ENCODE results near the gene MS4A4A.
"Not testable (repeated sequence)": the region's sequence is repeated elsewhere in the genome, so short reads cannot be mapped to it uniquely, and the experiment has no call there.

Gene MS4A4A

GRCh38 chr11:60280412-60280811 lies at the start of gene MS4A4A:
Gene MS4A4A (plus strand): TSS chr11:60280666. CDS start chr11:60280676, 10 bp downstream.
- DNase-seq (ENCODE audit: low spot score): no peak

- no peak for DNase-seq (ENCODE audit: low spot score)
Measured at GRCh38 chr11:60230681-60231080, 49.8 kb upstream of the MS4A4A start.

DNA sequence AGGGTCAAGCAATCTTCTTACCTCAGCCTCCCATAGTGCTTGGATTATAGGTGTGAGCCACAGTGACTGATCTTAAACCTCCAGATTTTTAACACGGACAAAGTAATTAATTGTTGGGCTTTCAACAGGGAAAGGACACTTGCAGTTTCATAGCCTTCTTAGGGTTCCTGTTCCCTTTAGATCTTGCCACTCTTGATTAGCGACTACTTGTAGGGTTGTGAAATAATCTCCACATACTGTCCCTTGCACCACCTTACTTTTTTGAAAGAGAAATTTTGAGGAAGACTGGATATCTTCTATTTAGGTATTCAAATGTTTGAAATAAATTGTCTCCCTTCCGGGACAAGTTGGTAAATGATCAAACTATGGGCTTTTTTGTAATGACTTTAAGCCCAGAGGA lies 45.1 kb upstream of the MS4A4A start:
- DNase-seq (ENCODE audit: low spot score): no peak

DNA sequence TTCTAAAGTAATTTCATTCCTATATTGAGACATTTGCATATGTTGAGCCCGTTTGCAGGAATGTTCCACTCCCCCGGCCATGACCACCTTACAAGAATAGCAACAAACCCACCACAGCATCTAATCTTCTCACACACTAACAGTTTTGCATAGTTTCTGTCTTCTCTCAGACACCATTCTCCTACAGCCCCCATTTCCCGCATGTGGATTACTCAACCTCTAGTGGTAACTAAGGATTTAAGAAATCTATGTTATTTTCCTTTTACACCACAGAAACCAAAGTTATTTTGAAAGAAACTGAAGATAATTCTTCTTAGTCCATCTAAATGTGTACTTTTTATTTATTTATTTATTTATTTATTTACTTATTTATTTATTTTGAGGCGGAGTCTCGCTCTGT lies 39.8 kb upstream of the MS4A4A start:
- no peak for DNase-seq (ENCODE audit: low spot score)

DNA sequence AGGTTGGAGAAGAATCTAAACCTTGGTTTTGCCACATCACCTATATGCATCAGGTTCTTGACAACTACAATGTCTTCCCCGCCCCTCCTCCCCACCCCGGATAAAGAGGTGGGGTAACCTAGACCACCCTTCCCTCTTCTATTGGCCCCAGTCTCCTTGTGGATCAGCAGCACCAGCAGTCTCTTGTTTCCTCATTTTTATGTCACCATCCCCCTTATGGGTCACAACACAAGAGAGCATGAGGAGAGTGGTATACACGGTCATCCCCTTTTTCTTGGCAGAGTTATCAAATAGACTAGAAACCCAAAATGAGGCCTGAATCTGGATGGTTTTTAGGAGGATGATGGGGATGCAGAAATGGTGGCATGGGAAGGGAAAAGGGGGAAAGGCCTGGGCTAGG lies 38.7 kb upstream of the MS4A4A start:
- no peak for DNase-seq (ENCODE audit: low spot score)

GRCh38 chr11:60242740-60243239 lies 37.7 kb upstream of the MS4A4A start, which contains the start of gene MS4A4E:
Gene MS4A4E (minus strand): TSS chr11:60243137. CDS start chr11:60230055, 13,082 bp downstream.
- DNase-seq (ENCODE audit: low spot score): no peak

GRCh38 chr11:60251485-60252212 lies 28.8 kb upstream of the MS4A4A start:
- peak; percentile 46 for DNase-seq (ENCODE audit: low spot score)

DNA sequence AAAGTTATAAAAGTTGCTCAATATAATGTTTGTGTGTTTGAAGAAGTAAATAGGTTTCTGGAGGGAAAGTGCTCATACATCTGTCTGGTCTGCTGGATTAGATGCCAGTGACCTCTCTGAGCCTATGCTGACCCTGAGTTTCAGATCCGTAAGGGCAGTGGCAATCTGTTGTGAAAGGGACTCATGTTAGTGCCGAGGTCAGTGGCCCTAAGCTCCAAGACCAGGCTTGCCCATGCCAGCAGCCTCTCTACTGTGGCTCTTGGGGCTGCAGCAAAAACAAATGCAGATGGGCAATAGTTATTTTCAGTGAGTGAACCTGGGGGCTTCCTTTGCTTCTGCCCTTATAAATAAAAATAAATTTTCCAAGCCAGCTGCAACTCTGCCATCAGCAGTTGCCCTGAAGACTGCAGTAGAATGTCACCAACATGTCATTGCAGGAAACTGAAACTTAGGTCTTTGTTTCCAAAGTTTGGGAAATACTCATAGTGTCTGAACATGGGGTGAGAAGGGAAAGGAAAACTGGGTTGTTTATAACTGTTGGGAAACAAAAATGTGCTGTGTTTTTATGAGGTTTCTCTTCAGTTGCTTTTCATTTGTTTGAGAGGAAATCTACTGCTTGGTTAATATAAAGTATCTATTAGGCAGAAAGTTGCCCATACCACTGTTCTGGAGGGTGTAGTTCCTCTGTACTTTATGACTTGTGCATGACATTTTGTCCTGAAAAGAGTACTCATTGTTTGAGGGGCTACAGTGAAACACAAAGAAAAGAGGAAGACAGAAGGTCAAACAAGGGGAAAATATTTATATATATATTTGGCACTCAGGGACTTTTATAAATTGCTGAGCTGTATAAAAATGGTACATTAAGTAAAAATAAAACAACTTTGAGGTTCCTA lies 28.0 kb upstream of the MS4A4A start:
- DNase-seq (ENCODE audit: low spot score): no peak

DNA sequence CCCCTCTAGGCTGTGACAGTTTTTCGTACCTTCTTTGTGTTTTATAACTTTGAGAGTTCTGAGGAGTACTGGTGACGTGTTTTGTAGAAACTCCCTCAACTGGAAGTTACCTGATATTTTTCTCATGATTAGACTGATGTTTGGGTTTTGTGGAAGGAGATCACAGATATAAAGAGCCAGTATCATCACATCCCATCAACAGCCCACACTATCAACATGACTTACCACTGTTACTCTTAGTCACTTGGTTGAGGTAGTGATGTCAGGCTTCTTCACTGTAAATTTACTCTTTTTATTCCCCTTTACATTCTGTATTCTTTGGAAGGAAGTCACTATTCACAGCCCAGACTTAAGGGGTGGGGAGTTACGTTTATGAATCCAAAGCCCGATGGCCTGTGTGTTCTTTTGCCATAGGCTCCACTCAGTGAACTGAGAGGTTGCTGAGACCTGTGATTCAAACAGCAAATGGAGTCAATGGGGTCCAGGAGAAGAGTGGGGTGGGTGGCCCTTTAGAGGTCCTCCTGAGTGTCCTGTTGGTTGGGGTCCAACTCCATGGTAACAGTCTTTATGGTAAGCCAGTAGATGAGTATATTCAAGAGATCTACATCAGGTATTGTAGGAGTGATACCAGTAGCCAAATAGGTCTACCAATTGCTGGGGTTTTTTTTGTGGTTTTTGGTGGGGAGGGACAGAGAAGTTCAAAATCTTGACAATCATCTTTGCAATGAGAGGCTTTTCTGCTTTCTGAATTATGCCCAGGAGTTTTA lies 22.3 kb upstream of the MS4A4A start:
- DNase-seq (ENCODE audit: low spot score): no peak

DNA sequence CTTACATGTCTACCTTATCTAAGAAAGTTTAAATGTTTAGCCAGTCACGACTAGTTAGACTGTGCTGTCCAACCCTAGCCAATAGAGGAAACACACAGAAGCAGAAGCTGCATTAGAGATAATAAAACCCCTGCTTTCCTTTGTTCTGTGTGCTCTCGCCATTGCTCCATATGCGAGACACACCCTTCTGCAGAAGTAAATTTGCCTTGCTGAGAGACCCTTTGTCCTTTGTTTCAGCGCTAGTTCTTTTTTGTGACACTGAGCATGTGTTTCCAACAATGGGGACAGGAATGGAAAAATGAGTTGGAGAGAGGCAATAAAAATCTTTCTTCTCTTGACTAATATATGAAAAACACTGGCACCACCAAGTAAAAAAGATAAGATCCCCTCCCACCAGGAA lies 19.5 kb upstream of the MS4A4A start:
- DNase-seq (ENCODE audit: low spot score): no peak

DNA sequence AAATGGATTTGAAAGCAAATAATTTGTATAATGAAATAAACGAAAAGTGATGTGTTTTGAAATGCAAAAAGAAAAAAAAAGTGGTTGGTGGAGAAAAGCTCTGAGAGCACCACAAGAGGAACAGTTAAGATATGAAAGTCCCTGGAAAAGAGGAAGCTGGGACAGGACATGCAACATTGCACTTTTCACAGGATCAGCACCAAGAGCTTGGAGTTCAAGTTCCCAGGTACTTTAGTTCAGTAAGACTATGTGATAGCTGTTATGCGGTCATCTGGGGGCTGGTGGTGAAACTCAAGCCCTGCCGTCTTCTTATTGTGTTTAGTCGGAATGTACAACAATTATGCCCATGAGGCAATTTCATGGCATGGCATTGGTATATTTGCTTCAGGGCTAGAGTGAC lies 17.1 kb upstream of the MS4A4A start:
- DNase-seq (ENCODE audit: low spot score): no peak

- DNase-seq (ENCODE audit: low spot score): no peak
Measured at GRCh38 chr11:60264644-60265043, 15.8 kb upstream of the MS4A4A start.

- peak; percentile 50 for DNase-seq (ENCODE audit: low spot score)
Measured at GRCh38 chr11:60265373-60266214, 14.9 kb upstream of the MS4A4A start.

DNA sequence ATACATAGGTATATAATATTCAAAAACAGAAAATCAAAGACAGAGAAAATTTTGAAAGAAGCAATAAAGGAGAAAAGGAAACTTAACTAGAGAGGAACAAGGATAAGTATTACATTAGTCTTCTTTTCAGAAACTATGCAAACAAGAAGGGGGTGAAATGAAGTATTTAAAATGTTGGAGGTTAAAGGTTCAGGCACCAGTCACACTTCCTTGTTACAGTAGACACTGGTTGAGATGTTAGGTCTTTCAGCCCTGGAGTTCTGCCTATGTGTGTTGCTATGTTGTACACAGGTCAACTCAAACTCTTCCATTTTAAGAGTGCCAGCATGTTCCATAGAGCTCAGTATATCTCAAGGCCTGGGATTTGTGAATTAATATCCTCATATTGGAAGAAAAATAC lies 6.0 kb upstream of the MS4A4A start:
- DNase-seq (ENCODE audit: low spot score): no peak

GRCh38 chr11:60281485-60281884 lies 1.0 kb downstream of the MS4A4A start:
- DNase-seq (ENCODE audit: low spot score): no peak

- DNase-seq (ENCODE audit: low spot score): no peak
Measured at GRCh38 chr11:60282286-60282685, 1.8 kb downstream of the MS4A4A start.

GRCh38 chr11:60285411-60286126 lies 5.1 kb downstream of the MS4A4A start:
- not testable (repeated sequence) for DNase-seq (ENCODE audit: low spot score)

DNA sequence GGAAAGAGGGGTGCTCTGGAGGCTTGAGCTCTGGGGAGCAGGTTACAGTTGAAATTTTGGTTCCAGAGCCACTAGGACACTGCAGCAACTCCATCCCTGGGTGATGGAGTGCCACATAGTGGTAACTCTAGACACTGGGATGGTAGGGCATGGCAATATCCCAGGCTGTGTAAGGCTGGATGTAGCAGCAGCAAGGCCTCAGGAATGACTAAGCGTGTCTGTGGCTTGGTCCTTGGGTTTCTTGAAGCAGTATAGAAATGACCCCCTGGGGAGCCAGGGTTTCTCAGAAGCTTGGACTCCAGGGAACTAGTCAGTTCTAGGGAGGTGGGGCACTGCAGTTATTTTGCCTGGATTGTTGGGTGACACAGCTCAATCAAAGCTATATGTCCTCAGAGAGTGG lies 8.1 kb downstream of the MS4A4A start:
- no peak for DNase-seq (ENCODE audit: low spot score)

GRCh38 chr11:60292145-60292544 lies 11.7 kb downstream of the MS4A4A start:
- no peak for DNase-seq (ENCODE audit: low spot score)

DNA sequence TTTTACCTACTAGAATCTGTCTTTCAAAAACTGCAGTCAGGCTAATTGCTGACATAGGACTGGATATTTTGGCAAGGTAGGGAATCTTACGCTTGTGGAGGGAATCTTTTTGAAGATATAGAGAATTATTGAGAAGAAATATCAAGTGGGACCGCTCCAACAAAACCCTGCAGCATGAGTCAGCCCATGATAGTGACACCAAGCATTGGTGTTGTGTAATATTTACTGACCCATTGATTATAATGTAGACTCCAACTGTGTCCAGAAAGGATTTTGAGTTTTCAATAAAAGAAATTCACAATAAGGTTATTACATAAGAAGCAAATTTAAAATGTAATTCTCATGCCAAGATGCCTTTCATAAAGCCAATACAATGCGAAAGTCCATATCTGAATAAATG lies 20.7 kb downstream of the MS4A4A start:
- no peak for DNase-seq (ENCODE audit: low spot score)

DNA sequence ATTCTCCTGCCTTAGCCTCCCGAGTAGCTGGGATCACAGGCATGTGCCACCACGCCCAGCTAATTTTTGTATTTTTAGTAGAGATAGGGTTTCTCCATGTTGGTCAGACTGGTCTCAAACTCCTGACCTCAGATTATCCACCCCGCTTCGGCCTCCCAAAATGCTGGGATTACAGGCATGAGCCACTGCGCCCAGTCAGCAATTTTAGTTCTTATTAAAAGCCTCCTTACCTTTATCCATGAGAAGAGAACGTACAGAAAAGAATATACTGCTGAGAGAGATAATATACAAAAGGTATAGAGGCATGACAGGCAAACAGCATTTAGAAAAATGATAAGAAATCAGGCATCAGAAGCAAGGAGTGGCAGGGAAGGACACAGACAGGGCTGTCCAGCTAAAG lies 21.4 kb downstream of the MS4A4A start:
- DNase-seq (ENCODE audit: low spot score): not testable (repeated sequence)
